Activated B cell treated with CpG ODN at 0.5 μM for 24 hours (primary cell): ENCODE results near the gene SSH2. TPM values are rescaled to one million over a fixed set of nuclear protein-coding genes. Genes with fewer than 3 reads are reported as not detected.
A peak's percentile ranks its signal among the peaks of the same experiment; 100 is the strongest.

ENCODE experiments used
- ATAC-seq: fragments of 200-7000 bp; cut with Tn5 transposase; one replicate; pipeline ENCODE4 v1.10.0; 2021; ENCODE audit warnings: low read depth, mild to moderate bottlenecking, moderate library complexity
- CTCF ChIA-PET: fragments of 350-600 bp; sonication (Branson Sonifier 250); formaldehyde crosslinking; loops from one replicate; lab custom pipeline; 2021; ENCODE audit warnings: antibody characterized with exemption; lab: Charles Lee
- POLR2A ChIA-PET: fragments of 350-600 bp; sonication (Branson Sonifier 250); formaldehyde crosslinking; loops from one replicate; lab custom pipeline; 2021; ENCODE audit warnings: antibody characterized with exemption; lab: Charles Lee
- DNase-seq: peaks from one replicate; pipeline ENCODE4 v3.0.0; 2022
- H3K27ac Mint-ChIP-seq: one replicate; pipeline ENCODE4 v1.8.0; 2020; ENCODE audit warnings: mixed read lengths
- H3K27me3 Mint-ChIP-seq: one replicate; pipeline ENCODE4 v1.8.0; 2021; ENCODE audit warnings: mixed read lengths
- H3K36me3 Mint-ChIP-seq: one replicate; pipeline ENCODE4 v1.8.0; 2021; ENCODE audit warnings: low read depth, mixed read lengths
- H3K4me1 Mint-ChIP-seq: one replicate; pipeline ENCODE4 v1.8.0; 2021; ENCODE audit warnings: mixed read lengths
- H3K4me3 Mint-ChIP-seq: one replicate; pipeline ENCODE4 v1.8.0; 2020; ENCODE audit warnings: mild to moderate bottlenecking, mixed read lengths
- H3K9me3 Mint-ChIP-seq: one replicate; pipeline ENCODE4 v1.8.0; 2020; ENCODE audit warnings: mixed read lengths
- CTCF ChIP-seq: fragments of 200-600 bp; IDR thresholded peaks from one replicate; pipeline ENCODE4 v1.8.0; 2022; ENCODE audit warnings: antibody characterized with exemption, mild to moderate bottlenecking
- intact Hi-C: fragments of 100-400 bp; cut with micrococcal nuclease; formaldehyde crosslinking; loops from one replicate; pipeline ENCODE4 v1.15.1; 2024
- total RNA-seq: library from RNA; stranded (reverse); gene quantifications from 2 replicates; pipeline ENCODE4 v1.2.3, GENCODE V29; 2022

Gene SSH2
- total RNA-seq, 1 donor from 2014 or later: 95.7 TPM

GRCh38 chr17:29622337-29623282, 307.4 kb downstream of the SSH2 start, which contains the start of gene CORO6:
Gene CORO6 (minus strand): TSS chr17:29622912. CDS start chr17:29621421, 1,491 bp downstream.
- Mint-ChIP-seq H3K27me3 (no peaks in the 10 kb centered on the region), H3K4me1 (peaks cover 37% of the 10 kb centered on the region), H3K27ac (peak within 1 kb of the TSS; percentile 64), H3K4me3 (peak within 1 kb of the TSS; percentile 80), H3K9me3 (no peaks in the 10 kb centered on the region), H3K36me3 (peaks cover 6% of the 10 kb centered on the region)
- ChIA-PET POLR2A (interaction anchor here (0.9 to 2.1 kb wide), 3 partner anchors 7 to 308 kb away, joined by 3 to 10 read pairs (median 4); partner anchors contain the start of gene SSH2), CTCF (interaction anchor here (1.0 to 1.9 kb wide), 3 partner anchors 17 to 185 kb away, joined by 3 to 7 read pairs (median 3); no protein-coding TSS in a partner anchor)
- ATAC-seq (peak; percentile 76), DNase-seq (peak; percentile 74)
- TF ChIP-seq CTCF: no peak
- intact Hi-C loops: loop anchor here (2.0 kb wide), 1 partner anchor 308 kb away; the partner anchor contains the start of gene SSH2

GRCh38 chr17:29621751-29622194, 308.3 kb downstream of the SSH2 start:
- H3K27ac Mint-ChIP-seq: no peak overlapping the region
- no peak for TF ChIP-seq CTCF
- H3K9me3 Mint-ChIP-seq: no peaks in the 10 kb centered on the region
- DNase-seq (no peak), ATAC-seq (no peak)
- POLR2A ChIA-PET: interaction anchor here (0.9 to 2.1 kb wide), 2 partner anchors 8 to 40 kb away, joined by 3 to 10 read pairs; no protein-coding TSS in a partner anchor
- H3K4me3 Mint-ChIP-seq: peak overlapping the region; percentile 80
- peaks cover 2% of the 10 kb centered on the region for H3K27me3 Mint-ChIP-seq
- CTCF ChIA-PET: no interaction called here
- peaks cover 4% of the 10 kb centered on the region for H3K36me3 Mint-ChIP-seq
- peaks cover 45% of the 10 kb centered on the region for H3K4me1 Mint-ChIP-seq
- intact Hi-C loops: loop anchor here (2.0 kb wide), 1 partner anchor 309 kb away; the partner anchor contains the start of gene SSH2

- Mint-ChIP-seq H3K4me3 (peak overlapping the region; percentile 50), H3K27ac (no peak overlapping the region), H3K36me3 (no peaks in the 10 kb centered on the region), H3K27me3 (peaks cover 2% of the 10 kb centered on the region), H3K4me1 (peaks cover 53% of the 10 kb centered on the region), H3K9me3 (no peaks in the 10 kb centered on the region)
- ATAC-seq: no peak
- POLR2A ChIA-PET: interaction anchor here (0.6 to 0.9 kb wide), 2 partner anchors 39 to 57 kb away, joined by 3 read pairs; no protein-coding TSS in a partner anchor
- intact Hi-C loops: no loop called here
- DNase-seq: no peak
- CTCF ChIA-PET: no interaction called here
- no peak for TF ChIP-seq CTCF
Observed at GRCh38 chr17:29620779-29621500, 309.1 kb downstream of the SSH2 start.

GRCh38 chr17:29620271-29620670, 309.8 kb downstream of the SSH2 start:
- TF ChIP-seq CTCF: no peak
- Mint-ChIP-seq H3K4me1 (peaks cover 52% of the 10 kb centered on the region), H3K4me3 (no peak overlapping the region), H3K27ac (no peak overlapping the region), H3K9me3 (no peaks in the 10 kb centered on the region), H3K27me3 (peaks cover 3% of the 10 kb centered on the region), H3K36me3 (no peaks in the 10 kb centered on the region)
- POLR2A ChIA-PET: no interaction called here
- DNase-seq: no peak
- CTCF ChIA-PET: no interaction called here
- intact Hi-C loops: no loop called here
- ATAC-seq: no peak
